GM19193 (cell line): ENCODE results near the gene SHD.

Source experiments
- POLR2A ChIP-seq: IDR thresholded peaks from 4 replicates; pipeline ENCODE4 v1.6.1; 2011; ENCODE audit not compliant: insufficient read depth, insufficient read length; ENCODE audit errors: extremely low read depth

SHD gene, protein sequence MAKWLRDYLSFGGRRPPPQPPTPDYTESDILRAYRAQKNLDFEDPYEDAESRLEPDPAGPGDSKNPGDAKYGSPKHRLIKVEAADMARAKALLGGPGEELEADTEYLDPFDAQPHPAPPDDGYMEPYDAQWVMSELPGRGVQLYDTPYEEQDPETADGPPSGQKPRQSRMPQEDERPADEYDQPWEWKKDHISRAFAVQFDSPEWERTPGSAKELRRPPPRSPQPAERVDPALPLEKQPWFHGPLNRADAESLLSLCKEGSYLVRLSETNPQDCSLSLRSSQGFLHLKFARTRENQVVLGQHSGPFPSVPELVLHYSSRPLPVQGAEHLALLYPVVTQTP

DNA sequence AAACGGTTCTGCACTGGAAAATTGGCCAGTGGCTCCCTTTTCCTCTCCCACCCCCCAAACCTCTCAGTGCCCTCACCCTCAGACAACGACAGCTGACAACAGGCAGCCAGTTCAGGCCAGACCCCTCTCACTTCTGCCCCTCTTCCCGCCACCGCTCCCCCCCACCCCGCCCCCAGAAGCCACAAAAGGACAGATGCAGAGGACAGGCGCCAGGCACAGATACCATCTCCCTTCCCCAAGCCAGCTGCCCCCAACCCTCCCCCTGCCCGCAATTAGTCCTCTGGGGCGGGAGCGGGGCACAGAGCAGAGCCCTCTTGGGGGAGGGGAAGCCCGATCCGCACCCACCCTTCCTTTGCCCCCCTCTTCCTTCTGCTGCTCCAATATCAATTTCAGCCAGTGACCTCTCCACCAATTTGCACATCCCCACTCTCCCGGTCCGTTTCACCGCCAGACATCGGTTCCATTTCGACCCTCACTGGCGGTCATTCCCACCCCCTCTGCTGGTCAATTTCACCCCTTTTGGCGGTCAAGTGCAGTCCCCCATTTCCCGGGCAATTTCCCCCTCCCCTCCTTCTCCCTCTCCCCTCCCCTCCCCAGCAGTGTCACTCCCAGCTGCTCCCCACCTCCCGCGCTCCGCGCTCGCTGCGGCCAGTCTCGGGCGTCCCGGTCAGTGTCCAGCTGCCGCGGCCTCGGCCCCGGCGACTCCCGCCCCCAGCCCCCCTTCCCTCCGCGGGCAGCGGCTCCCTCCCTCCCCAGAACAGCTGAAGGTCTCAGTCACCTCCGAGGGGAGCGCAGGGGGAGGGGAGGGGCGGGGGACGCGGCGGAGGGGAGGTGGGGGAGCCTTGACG lies at the start of gene SHD:
Gene SHD (plus strand): TSS at position 848 of the 848 bp plus-strand sequence. CDS start 798 bp downstream, outside the sequence.
- no peak for TF ChIP-seq POLR2A

DNA sequence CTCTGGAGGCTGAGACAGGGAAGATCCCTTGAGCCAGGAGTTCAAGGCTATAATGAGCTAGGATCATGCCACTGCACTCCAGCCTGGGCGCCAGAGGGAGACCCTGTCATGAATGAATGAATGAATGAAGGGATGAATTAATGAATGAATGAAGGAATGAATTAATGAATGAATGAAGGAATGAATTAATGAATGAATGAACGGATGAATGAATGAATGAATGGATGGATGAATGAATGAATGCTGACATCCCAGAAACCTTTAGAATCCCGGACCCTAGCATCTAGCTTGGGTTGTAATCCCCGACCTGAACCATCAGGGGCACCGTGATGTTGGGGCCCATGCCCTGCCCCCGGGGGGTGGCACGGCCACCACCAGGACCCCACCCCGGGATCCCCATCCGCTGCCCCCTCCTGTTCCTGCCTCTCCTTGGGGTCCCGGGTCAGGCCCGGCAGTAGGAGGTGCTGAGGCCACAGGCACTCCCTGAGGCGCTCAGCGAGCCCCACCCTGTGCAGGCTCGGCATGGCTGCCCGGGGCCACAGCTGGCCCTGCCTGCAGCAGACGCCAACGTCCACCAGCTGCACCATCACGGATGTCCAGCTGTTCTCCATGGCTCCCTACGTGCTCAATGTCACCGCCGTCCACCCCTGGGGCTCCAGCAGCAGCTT lies 46.3 kb upstream of the SHD start:
- TF ChIP-seq POLR2A: no peak

DNA sequence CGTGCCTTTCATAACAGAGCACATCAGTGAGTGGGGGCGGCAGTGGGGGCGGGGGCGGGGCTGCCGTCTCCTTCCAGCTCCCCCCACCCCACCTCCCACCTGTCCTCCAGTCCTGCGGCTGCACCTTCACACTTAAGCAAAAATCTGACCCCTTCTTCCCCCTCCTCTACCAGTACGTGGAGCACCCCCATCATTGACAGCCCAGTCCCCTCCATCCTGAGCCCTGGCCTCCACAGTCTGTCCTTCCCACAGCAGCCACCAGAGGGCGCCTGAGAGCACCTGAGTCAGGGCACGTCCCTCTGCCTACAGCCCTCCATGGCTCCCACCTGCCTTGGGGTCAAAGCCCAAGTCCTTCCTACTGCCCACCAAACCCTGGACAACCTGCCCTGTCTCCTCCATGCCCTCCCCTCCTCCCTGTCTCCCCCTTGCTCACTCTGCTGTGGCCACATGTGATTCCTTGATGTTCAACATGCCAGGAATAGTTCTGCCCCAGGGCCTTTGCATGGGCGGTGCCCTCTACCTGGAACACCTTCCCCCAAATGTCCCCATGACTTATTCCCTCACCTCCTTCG lies 45.7 kb upstream of the SHD start:
- TF ChIP-seq POLR2A: no peak

DNA sequence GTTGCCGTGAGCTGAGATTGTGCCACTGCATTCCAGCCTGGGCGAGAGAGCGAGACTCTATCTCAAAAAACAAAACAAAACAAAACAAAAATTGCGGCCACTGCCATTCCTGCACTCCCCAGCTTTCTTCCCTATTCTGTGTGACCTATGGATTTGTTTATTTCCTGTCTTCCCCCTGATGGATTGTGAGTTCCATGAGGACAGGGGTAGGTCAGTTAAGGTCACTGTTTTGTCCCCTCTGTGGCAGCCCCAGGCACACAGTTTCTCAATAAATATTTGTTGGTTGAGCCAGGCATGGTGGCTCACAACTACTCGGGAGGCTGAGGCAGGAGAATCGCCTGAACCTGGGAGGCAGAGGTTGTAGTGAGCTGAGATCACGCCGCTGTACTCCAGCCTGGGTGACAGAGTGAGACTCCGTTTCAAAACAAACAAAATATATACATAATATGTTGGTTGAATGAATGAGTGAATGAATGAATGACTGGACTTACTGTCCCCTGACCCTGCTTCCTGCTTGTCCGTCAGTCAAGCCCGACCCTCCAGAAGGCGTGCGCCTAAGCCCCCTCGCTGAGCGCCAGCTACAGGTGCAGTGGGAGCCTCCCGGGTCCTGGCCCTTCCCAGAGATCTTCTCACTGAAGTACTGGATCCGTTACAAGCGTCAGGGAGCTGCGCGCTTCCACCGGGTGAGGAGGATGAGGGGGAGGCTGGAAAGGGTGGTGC lies 44.8 kb upstream of the SHD start:
- peak; percentile 25 for TF ChIP-seq POLR2A

DNA sequence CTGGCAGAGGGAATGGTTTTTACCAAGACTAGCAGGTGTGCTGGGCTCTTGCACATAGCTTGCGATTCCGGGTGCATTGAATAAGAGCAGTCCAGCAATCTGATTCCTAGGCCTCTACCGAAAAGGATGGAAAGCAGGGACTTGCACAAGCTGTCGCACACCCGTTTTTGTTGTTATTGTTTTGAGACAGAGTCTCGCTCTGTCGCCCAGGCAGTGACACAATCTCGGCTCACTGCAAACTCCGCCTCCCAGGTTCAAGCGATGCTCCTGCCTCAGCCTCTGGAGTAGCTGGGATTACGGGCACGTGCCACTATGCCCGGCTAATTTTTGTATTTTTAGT lies 44.2 kb upstream of the SHD start:
- no peak for TF ChIP-seq POLR2A

DNA sequence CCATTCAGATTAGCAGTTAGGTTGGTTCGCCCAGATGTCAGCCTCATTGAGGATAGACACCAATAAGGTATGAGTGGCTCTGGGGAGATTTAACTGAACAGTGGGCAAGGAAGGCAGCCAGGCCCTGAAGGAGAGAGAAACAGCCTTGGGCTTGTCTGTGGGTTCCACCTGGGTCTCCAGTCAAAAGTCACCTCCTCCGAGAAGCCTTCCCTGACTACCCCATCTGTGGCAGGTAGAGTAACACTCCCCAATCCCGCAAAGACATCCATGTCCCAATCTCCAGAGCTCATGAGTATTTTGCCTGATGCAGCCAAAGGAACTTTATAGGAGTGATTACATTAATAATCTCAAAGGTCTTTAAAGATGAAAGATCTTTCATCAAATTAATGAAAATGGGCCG lies 40.2 kb upstream of the SHD start:
- TF ChIP-seq POLR2A: no peak

DNA sequence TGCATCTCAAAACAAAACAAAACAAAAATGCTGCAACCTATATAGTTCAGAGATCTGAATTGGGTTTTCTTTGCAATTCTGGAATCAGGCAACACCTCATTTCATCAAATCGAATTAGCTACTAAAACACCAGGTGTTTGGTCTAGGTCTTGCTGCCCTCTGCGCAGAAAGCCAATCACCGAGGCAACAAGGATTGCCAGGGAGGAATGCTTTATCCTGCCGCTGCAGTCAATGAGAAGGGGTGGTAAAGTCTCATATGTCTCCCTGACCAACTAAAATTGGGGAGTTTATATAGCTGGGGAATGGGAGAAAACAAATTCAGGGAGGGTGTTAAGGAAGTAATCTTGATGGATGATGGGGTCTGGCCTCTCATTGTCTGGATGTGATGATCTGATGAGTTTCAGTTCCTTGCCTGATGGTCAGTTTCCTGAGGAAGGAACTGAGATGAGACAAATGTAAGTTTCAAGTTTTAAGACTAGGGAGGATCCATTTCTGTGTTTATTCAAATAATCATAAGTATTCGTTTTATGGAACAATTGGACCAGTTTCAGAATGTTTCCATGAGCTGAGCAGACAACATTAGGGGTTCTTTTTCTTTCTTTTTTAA lies 37.1 kb upstream of the SHD start:
- TF ChIP-seq POLR2A: no peak

DNA sequence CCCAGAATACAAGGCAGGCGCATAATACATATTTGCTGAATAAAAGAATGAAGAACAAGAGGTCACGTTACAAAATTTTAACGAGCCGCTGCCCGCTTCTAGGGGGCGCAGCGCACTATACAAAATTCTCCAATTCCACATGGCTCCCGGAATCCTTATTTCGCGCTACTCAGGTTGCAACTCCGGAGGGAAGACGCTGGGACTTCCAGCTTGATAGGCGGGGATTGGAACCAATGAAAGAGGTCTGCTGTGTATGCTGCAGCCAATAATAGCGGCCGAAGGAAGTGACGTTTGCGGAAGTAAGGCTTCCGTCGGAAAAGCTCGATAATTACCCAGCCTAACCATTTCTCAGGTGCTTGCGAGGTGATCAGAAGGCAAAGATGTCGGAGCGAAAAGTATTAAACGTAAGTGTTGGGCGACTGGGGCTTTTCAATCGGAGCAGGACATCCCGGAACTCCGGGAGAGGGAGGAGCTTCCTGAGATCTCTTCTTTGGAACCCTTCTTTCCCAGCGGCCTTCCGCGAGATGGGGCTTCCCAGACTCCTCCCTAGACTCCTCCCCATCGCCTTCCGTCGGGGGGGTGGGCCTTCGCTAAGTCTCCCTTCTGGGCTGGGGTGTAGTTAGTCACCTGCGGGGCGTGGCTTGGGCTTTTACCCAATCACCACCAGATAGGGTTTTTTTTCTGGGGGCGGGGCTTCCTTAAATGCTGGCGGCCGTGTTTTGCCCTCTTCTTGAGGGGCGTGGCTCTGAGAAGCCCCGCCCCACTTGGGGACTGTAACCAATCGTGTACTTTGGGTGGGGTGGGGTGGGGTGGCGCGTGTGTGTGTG lies 32.1 kb upstream of the SHD start, which contains the start of gene YJU2:
Gene YJU2 (plus strand): TSS at position 314 of the 827 bp plus-strand sequence. CDS start 67 bp downstream, at position 381.
- peak; percentile 83 for TF ChIP-seq POLR2A

DNA sequence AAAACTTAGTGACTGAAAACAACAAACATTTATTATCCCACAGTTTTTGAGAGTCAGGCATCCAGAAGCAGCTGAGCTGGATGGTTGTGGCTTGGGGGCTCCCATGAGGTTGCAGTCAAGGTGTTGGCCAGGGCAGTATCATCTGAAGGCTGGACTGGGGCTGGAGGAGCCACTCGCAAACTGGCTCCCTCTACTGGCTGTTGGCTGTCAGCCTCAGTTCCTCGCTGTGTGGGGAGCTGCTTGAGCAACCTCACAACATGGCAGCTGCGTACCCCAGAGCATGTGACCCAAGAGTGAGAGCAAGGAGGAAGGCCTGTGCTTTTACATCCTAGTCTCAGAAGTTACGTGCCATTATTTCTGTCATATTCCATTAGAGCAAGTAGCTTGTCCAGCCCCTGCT lies 22.5 kb upstream of the SHD start:
- no peak for TF ChIP-seq POLR2A

DNA sequence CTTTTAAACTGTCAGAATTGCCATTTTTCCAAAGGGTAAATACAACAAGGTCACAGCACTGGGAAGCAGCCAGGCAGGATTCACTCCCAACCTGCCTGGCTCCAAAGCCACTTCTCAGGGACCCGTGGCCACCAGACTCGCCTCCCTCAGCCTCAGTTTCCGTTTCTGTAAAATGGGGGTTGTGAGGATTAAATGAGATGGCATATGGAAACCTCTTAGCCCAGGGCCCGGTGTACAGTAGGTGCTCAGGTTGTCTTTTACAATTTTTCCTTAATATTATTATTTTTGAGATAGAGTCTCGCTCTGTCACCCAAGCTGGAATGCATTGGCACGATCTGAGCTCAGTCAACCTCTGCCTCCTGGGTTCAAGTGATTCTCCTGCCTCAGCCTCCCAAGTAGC lies 22.0 kb upstream of the SHD start:
- no peak for TF ChIP-seq POLR2A

DNA sequence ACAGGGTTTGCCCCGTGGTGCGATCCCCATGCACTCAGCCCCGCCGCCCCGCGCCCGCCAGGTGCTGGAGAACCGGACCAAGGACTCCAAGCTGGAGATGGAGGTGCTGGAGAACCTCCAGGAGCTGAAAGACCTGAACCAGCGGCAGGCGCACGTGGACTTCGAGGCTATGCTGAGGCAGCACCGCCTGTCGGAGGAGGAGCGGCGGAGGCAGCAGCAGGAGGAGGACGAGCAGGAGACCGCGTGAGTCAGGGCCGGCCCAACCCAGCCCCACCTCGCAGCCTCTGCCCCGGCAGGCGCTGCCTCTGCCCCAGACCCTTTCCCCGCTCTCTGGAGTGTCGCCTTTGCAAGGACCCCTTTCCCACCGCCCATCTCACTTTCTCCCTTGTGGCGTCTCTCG lies 20.9 kb upstream of the SHD start:
- TF ChIP-seq POLR2A: no peak

DNA sequence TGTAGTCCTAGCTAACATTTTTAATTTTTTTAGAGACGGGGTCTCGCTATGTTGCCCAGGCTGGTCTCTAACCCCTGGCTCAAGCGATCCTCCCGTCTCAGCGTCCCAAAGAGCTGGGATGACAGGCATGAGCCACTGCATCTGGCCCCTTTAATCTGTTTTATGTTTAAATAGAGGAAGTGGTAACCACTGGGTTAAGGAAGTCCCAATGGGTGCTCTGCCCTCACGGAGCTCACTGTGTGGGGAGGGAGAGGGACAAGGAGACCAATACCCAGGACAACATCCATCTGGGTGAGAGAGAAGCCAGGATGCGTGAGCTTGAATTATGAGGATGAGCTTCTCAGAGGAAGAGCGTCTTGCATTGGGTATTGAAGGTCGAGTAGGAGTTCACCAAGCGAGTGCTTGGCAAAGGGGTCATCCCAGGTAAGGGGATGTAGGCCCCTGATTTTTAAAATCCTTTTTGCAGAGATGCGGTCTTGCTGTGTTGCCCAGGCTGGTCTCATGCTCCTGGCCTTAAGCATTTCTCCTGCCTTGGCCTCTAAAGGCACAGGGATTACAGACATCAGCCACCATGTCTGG lies 18.4 kb upstream of the SHD start:
- TF ChIP-seq POLR2A: no peak

DNA sequence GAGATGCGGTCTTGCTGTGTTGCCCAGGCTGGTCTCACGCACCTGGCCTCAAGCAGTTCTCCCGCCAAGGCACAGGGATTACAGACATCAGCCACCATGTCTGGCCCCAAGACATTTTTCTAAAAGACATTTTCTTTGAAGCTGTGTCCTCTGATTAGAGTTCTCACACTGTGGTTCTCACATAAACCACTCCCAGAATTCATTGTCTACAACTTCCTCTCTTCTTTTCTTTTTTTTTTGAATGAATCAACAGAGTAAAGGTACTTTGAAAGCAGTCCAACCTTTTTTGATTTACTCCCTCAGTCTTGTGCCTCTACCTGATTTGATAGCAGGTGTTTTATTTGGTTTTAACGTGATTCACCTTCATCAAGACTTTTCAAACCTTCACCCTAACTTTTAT lies 14.3 kb upstream of the SHD start:
- no peak for TF ChIP-seq POLR2A
